Stomach (tissue), 9 donors: ENCODE results near the gene IL1RL1. TPM values are rescaled to one million over a fixed set of nuclear protein-coding genes. Genes with fewer than 3 reads are reported as not detected.

Experiments
- DNase-seq, 2 donors: peaks; one replicate each; pipeline versions ENCODE4 v3.0.0 to v3.0.0-alpha.2; 2013 to 2019
- H3K27ac ChIP-seq, 5 donors: fragments of 200-600 bp in 4 of 5; sonication (generic) in 4 of 5; one replicate each; pipeline ENCODE4 v1.5.1; 2013 to 2019; ENCODE audit warnings: mild to moderate bottlenecking in 1 of 5, moderate library complexity in 1 of 5
- H3K27me3 ChIP-seq, 3 donors: fragments of 200-600 bp; sonication (generic); one replicate each; pipeline ENCODE4 v1.5.1; 2017 to 2019; ENCODE audit warnings: mixed run types in 1 of 3
- H3K36me3 ChIP-seq, 4 donors: fragments of 200-600 bp; sonication (generic); 1 replicate in 3 of 4; 2 replicates in 1 of 4; pipeline ENCODE4 v1.5.1; 2016 to 2019
- H3K4me1 ChIP-seq, 4 donors: fragments of 200-600 bp; sonication (generic); one replicate each; pipeline ENCODE4 v1.5.1; 2016 to 2019
- H3K4me3 ChIP-seq, 4 donors: fragments of 200-600 bp; sonication (generic) in 3 of 4; one replicate each; pipeline ENCODE4 v1.5.1; 2016 to 2019; ENCODE audit warnings: mild to moderate bottlenecking in 1 of 4
- H3K9me3 ChIP-seq, 4 donors: fragments of 200-600 bp; sonication (generic); one replicate each; pipeline ENCODE4 v1.5.1; 2016 to 2019
- EP300 ChIP-seq: sonication (generic); formaldehyde crosslinking; IDR thresholded peaks from one replicate; pipeline ENCODE4 v1.6.1; 2017; ENCODE audit warnings: antibody characterized with exemption
- POLR2A ChIP-seq, 4 donors: fragments of 450-650 bp; IDR thresholded peaks; one replicate each; pipeline ENCODE4 v1.6.1; 2016; ENCODE audit warnings: antibody characterized with exemption in 4 of 4, control low read depth in 2 of 4, mild to moderate bottlenecking in 1 of 4, moderate library complexity in 1 of 4
- POLR2AphosphoS5 ChIP-seq, 3 donors: sonication (generic); formaldehyde crosslinking; IDR thresholded peaks; one replicate each; pipeline ENCODE4 v1.6.1; 2016; ENCODE audit warnings: antibody characterized with exemption in 3 of 3
- WGBS, 5 donors: extraction: QIAGEN DNeasy Blood & Tissue Kit in 3 of 5; methylation state at CpG; one replicate each; pipeline versions ENCODE4 v1.1.5 to v1.1.7; 2013 to 2018; 5-methylcytosine and 5-hydroxymethylcytosine counted together
- intact Hi-C: fragments of 100-400 bp; cut with DNase I; formaldehyde crosslinking; loops from one replicate; pipeline ENCODE4 v1.15.1; 2023; ENCODE audit warnings: low total_unique reads
- polyA plus RNA-seq, 3 donors: library from polyadenylated mRNA; stranded (reverse); fragments of 200-250 nt; gene quantifications; one replicate each; pipeline ENCODE4 v1.2.3, GENCODE V29; 2013
- total RNA-seq, 5 donors: library from RNA; depleted of rRNA; stranded (reverse); fragments of >200 nt; gene quantifications; one replicate each; pipeline versions ENCODE4 v1.1.0 to v1.2.3, GENCODE V29; 2014 to 2016
- TF ChIP-seq, protein P1 (sequence below), 7 experiments: fragments of 450-650 bp in 4 of 7; fragments of 200-600 bp in 3 of 7; sonication (generic) in 3 of 7; IDR thresholded peaks; one replicate each; pipeline ENCODE4 v1.5.1; 2016 to 2019; ENCODE audit warnings: antibody characterized with exemption in 7 of 7, control low read depth in 2 of 7, mild to moderate bottlenecking in 1 of 7
- donor health status: healthy with polysubstance abuse.
- donor health status: Bipolar disorder and iron deficiency.
- donor health status: healthy.

The IL1RL1 gene
- total and polyA plus RNA-seq, 8 donors, result 0.29 to 61.7 (median 25.4) TPM

GRCh38 chr2:102313950-102314349, 2.6 kb downstream of the IL1RL1 start:
- 72 to 95% (median 90%) methylated on average over 3 of the region's 3 CpGs for WGBS, 5 donors
- no peak for DNase-seq

GRCh38 chr2:102315921-102316320, 4.6 kb downstream of the IL1RL1 start:
- H3K4me1 ChIP-seq, result no peaks in the 10 kb centered on the region
- H3K27me3 ChIP-seq, result no peaks in the 10 kb centered on the region
- no peaks in the 10 kb centered on the region for H3K9me3 ChIP-seq
- WGBS, 5 donors, result 47 to 57% (median 54%) methylated on average over 2 of the region's 2 CpGs
- no peak overlapping the region for H3K4me3 ChIP-seq
- no peak for DNase-seq
- no peaks in the 10 kb centered on the region for H3K36me3 ChIP-seq
- TF ChIP-seq EP300, result no peak
- TF ChIP-seq POLR2A (IDR thresholded peaks at IDR 0.05), result no peak
- TF ChIP-seq, protein P1, sequence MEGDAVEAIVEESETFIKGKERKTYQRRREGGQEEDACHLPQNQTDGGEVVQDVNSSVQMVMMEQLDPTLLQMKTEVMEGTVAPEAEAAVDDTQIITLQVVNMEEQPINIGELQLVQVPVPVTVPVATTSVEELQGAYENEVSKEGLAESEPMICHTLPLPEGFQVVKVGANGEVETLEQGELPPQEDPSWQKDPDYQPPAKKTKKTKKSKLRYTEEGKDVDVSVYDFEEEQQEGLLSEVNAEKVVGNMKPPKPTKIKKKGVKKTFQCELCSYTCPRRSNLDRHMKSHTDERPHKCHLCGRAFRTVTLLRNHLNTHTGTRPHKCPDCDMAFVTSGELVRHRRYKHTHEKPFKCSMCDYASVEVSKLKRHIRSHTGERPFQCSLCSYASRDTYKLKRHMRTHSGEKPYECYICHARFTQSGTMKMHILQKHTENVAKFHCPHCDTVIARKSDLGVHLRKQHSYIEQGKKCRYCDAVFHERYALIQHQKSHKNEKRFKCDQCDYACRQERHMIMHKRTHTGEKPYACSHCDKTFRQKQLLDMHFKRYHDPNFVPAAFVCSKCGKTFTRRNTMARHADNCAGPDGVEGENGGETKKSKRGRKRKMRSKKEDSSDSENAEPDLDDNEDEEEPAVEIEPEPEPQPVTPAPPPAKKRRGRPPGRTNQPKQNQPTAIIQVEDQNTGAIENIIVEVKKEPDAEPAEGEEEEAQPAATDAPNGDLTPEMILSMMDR (IDR thresholded peaks at IDR 0.05), result no peak
- TF ChIP-seq POLR2AphosphoS5 (IDR thresholded peaks at IDR 0.05), result no peak
- no peak overlapping the region for H3K27ac ChIP-seq
- intact Hi-C loops, result no loop called here

More at GRCh38 chr2:102313950-102314349, 2.6 kb downstream of the IL1RL1 start:
- TF ChIP-seq, protein P1 (IDR thresholded peaks at IDR 0.05), result no peak
- TF ChIP-seq POLR2AphosphoS5 (IDR thresholded peaks at IDR 0.05), result no peak
- TF ChIP-seq EP300, result no peak
- TF ChIP-seq POLR2A (IDR thresholded peaks at IDR 0.05), result no peak
- no peak overlapping the region for H3K27ac ChIP-seq
- no peaks in the 10 kb centered on the region for H3K4me1 ChIP-seq
- no peaks in the 10 kb centered on the region for H3K27me3 ChIP-seq
- H3K4me3 ChIP-seq, result no peak overlapping the region
- no peaks in the 10 kb centered on the region for H3K36me3 ChIP-seq
- H3K9me3 ChIP-seq, result no peaks in the 10 kb centered on the region
- intact Hi-C loops, result no loop called here

DNA sequence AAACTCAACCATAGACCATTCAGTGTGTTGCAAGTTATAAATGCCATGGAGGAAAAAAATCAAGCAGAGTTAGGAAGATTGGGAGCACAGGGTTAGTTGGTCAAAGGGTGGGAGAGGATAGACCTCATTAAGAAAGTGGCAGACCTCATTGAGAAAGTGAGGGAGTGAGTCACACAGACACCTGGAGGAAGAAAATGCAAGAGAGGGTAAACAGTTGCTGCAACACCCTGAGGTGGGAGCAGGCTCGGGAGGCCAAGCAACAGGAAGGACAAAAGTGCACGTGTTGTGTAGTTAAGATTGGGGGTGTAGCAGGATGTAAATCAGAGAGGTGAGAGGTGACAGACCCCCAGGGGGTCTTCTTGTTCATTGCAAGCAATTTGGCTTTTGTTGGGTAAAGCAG, 6.4 kb downstream of the IL1RL1 start:
- Histone ChIP-seq H3K27ac (no peak overlapping the region), H3K4me3 (no peak overlapping the region), H3K27me3 (no peaks in the 10 kb centered on the region), H3K36me3 (no peaks in the 10 kb centered on the region), H3K4me1 (no peaks in the 10 kb centered on the region), H3K9me3 (no peaks in the 10 kb centered on the region)
- 14 to 21% (median 17%) methylated on average over 2 of the region's 2 CpGs for WGBS, 5 donors
- intact Hi-C loops, result no loop called here
- TF ChIP-seq POLR2AphosphoS5 (IDR thresholded peaks at IDR 0.05), result no peak
- TF ChIP-seq, protein P1 (IDR thresholded peaks at IDR 0.05), result no peak
- no peak for TF ChIP-seq POLR2A (IDR thresholded peaks at IDR 0.05)
- TF ChIP-seq EP300, result no peak
- peak in 1 of 2 donors; percentile 56 for DNase-seq

GRCh38 chr2:102318437-102318836, 7.1 kb downstream of the IL1RL1 start:
- H3K4me1 ChIP-seq, result no peaks in the 10 kb centered on the region
- H3K4me3 ChIP-seq, result no peak overlapping the region
- H3K36me3 ChIP-seq, result no peaks in the 10 kb centered on the region
- no peak for DNase-seq
- H3K9me3 ChIP-seq, result no peaks in the 10 kb centered on the region
- H3K27me3 ChIP-seq, result no peaks in the 10 kb centered on the region
- intact Hi-C loops, result no loop called here
- H3K27ac ChIP-seq, result no peak overlapping the region
- WGBS, 5 donors, result 79 to 93% (median 86%) methylated on average over 2 of the region's 2 CpGs
- TF ChIP-seq, protein P1 (IDR thresholded peaks at IDR 0.05), result no peak
- no peak for TF ChIP-seq POLR2A (IDR thresholded peaks at IDR 0.05)
- no peak for TF ChIP-seq EP300
